IMR-90 (cell line): ENCODE measurements around the gene PCED1B. TPM values are rescaled to one million over a fixed set of nuclear protein-coding genes. Genes with fewer than 3 reads are reported as not detected.

Experiments used
- ATAC-seq: fragments of 200-7000 bp; cut with Tn5 transposase; 2 replicates; pipeline ENCODE4 v1.9.1; 2020; ENCODE audit warnings: low read depth, mild to moderate bottlenecking, moderate library complexity
- BruUV-seq: library from RNA; stranded (reverse); fragments of 400-500 nt; replicated peaks from 2 replicates; lab custom pipeline; 2021; lab: Mats Ljungman, UMichigan
- CTCF ChIA-PET: fragments of 300-600 bp; formaldehyde crosslinking; extraction: SDS; loops from one replicate; lab custom pipeline; 2021; ENCODE audit warnings: antibody characterized with exemption; lab: Yijun Ruan, JAX
- POLR2A ChIA-PET: fragments of 300-600 bp; sonication (Branson Sonifier 250); formaldehyde crosslinking; loops from one replicate; lab custom pipeline; 2022; ENCODE audit warnings: antibody characterized with exemption; ENCODE audit not compliant: unreplicated experiment; lab: Charles Lee
- DNase-seq: peaks from one replicate; pipeline ENCODE4 v3.0.0; 2013
- H2AFZ ChIP-seq: replicated peaks from 2 replicates; pipeline ENCODE3; 2013; ENCODE audit warnings: low read length, mild to moderate bottlenecking; ENCODE audit not compliant: poor library complexity
- H2AK5ac ChIP-seq: 2 replicates; pipeline ENCODE4 v1.6.1; 2013; ENCODE audit warnings: low read depth, low read length, inconsistent platforms
- H2AK9ac ChIP-seq: replicated peaks from 2 replicates; pipeline ENCODE3; 2013; ENCODE audit warnings: mild to moderate bottlenecking, low read depth, low read length, moderate library complexity; ENCODE audit not compliant: poor library complexity
- H2BK120ac ChIP-seq: 2 replicates; pipeline ENCODE4 v1.6.1; 2013; ENCODE audit warnings: low read depth, low read length, inconsistent platforms
- H2BK15ac ChIP-seq: 3 replicates; pipeline ENCODE4 v1.6.1; 2013; ENCODE audit warnings: low read depth, low read length, inconsistent platforms
- H2BK20ac ChIP-seq: 2 replicates; pipeline ENCODE4 v1.6.1; 2013; ENCODE audit warnings: low read depth, mild to moderate bottlenecking, inconsistent platforms, low read length, moderate library complexity
- H2BK5ac ChIP-seq: 2 replicates; pipeline ENCODE4 v1.6.1; 2013; ENCODE audit warnings: mild to moderate bottlenecking, low read depth, low read length, inconsistent platforms; ENCODE audit not compliant: poor library complexity, severe bottlenecking
- H3K14ac ChIP-seq: replicated peaks from 2 replicates; pipeline ENCODE4 v1.6.1; 2013; ENCODE audit warnings: low read depth, low read length, inconsistent platforms
- H3K18ac ChIP-seq: 2 replicates; pipeline ENCODE4 v1.6.1; 2013; ENCODE audit warnings: low read depth, low read length, control low read depth
- H3K23ac ChIP-seq: 2 replicates; pipeline ENCODE4 v1.6.1; 2013; ENCODE audit warnings: low read depth, low read length, inconsistent platforms
- H3K27ac ChIP-seq: 2 replicates; pipeline ENCODE4 v1.5.1; 2013; ENCODE audit warnings: mild to moderate bottlenecking, control low read depth, low read length; ENCODE audit not compliant: insufficient read depth
- H3K27me3 ChIP-seq: 2 replicates; pipeline ENCODE4 v1.6.1; 2013; ENCODE audit warnings: low read length; ENCODE audit not compliant: control insufficient read depth, insufficient read depth
- H3K36me3 ChIP-seq: 2 replicates; pipeline ENCODE4 v1.6.1; 2013; ENCODE audit warnings: low read length, mixed read lengths; ENCODE audit not compliant: control insufficient read depth, insufficient read depth
- H3K4ac ChIP-seq: 2 replicates; pipeline ENCODE4 v1.6.1; 2013; ENCODE audit warnings: low read depth, low read length, inconsistent platforms
- H3K4me1 ChIP-seq: 2 replicates; pipeline ENCODE4 v1.6.1; 2013; ENCODE audit warnings: low read length, mixed read lengths; ENCODE audit not compliant: control insufficient read depth, insufficient read depth
- H3K4me2 ChIP-seq: 2 replicates; pipeline ENCODE4 v1.6.1; 2013; ENCODE audit warnings: low read depth, mild to moderate bottlenecking, control low read depth, low read length, moderate library complexity
- H3K4me3 ChIP-seq: 2 replicates; pipeline ENCODE4 v1.5.1; 2013; ENCODE audit warnings: low read depth, mild to moderate bottlenecking, control low read depth, low read length, moderate library complexity; ENCODE audit not compliant: insufficient read depth
- H3K56ac ChIP-seq: 2 replicates; pipeline ENCODE4 v1.6.1; 2013; ENCODE audit warnings: low read length, inconsistent platforms; ENCODE audit not compliant: insufficient read depth; ENCODE audit errors: extremely low read depth
- H3K79me1 ChIP-seq, 2 experiments: 2 replicates each; pipeline ENCODE4 v1.6.1; 2013; ENCODE audit warnings: low read length in 2 of 2, inconsistent platforms in 1 of 2, low read depth in 1 of 2
- H3K9ac ChIP-seq: 2 replicates; pipeline ENCODE4 v1.6.1; 2013; ENCODE audit warnings: low read depth, low read length, control low read depth
- H3K9me1 ChIP-seq: 2 replicates; pipeline ENCODE4 v1.6.1; 2013; ENCODE audit warnings: low read length, inconsistent platforms; ENCODE audit not compliant: insufficient read depth
- H3K9me3 ChIP-seq: 2 replicates; pipeline ENCODE4 v1.6.1; 2013; ENCODE audit warnings: low read length; ENCODE audit not compliant: control insufficient read depth, insufficient read depth
- H4K20me1 ChIP-seq: 2 replicates; pipeline ENCODE4 v1.6.1; 2013; ENCODE audit warnings: low read length, inconsistent platforms; ENCODE audit not compliant: insufficient read depth
- H4K5ac ChIP-seq: 2 replicates; pipeline ENCODE4 v1.6.1; 2013; ENCODE audit warnings: mild to moderate bottlenecking, low read depth, low read length, control low read depth
- H4K8ac ChIP-seq, 2 experiments: 2 replicates each; pipeline ENCODE4 v1.6.1; 2013; ENCODE audit warnings: low read depth in 2 of 2, low read length in 2 of 2, control low read depth in 1 of 2, inconsistent platforms in 1 of 2
- H4K91ac ChIP-seq: 2 replicates; pipeline ENCODE4 v1.6.1; 2013; ENCODE audit warnings: low read depth, low read length, inconsistent platforms; ENCODE audit not compliant: insufficient read depth
- BHLHE40 ChIP-seq: fragments of 150-350 bp; IDR thresholded peaks from 2 replicates; pipeline ENCODE4 v1.6.1; 2016; ENCODE audit warnings: mild to moderate bottlenecking, low read depth, low read length
- CEBPB ChIP-seq: IDR thresholded peaks from 2 replicates; pipeline ENCODE4 v1.6.1; 2012; ENCODE audit warnings: low read depth, low read length, improper control_type of control experiment
- CHD1 ChIP-seq: IDR thresholded peaks from 2 replicates; pipeline ENCODE4 v1.6.1; 2012; ENCODE audit warnings: low read depth, low read length, improper control_type of control experiment
- ELK1 ChIP-seq: fragments of 150-350 bp; IDR thresholded peaks from 2 replicates; pipeline ENCODE4 v1.6.1; 2016; ENCODE audit warnings: low read depth, mild to moderate bottlenecking, low read length, moderate library complexity, borderline replicate concordance
- FOS ChIP-seq: fragments of 150-350 bp; IDR thresholded peaks from 2 replicates; pipeline ENCODE4 v1.6.1; 2016; ENCODE audit warnings: low read depth, low read length
- MAFK ChIP-seq: IDR thresholded peaks from 2 replicates; pipeline ENCODE4 v1.6.1; 2012; ENCODE audit warnings: low read depth, low read length, improper control_type of control experiment
- MAZ ChIP-seq: IDR thresholded peaks from 2 replicates; pipeline ENCODE4 v1.6.1; 2012; ENCODE audit warnings: low read depth, mild to moderate bottlenecking, low read length, improper control_type of control experiment, moderate library complexity, borderline replicate concordance
- MXI1 ChIP-seq: IDR thresholded peaks from 2 replicates; pipeline ENCODE4 v1.6.1; 2012; ENCODE audit warnings: low read depth, mild to moderate bottlenecking, low read length, moderate library complexity, borderline replicate concordance
- NFE2L2 ChIP-seq: fragments of 150-350 bp; IDR thresholded peaks from 2 replicates; pipeline ENCODE4 v1.6.1; 2016; ENCODE audit warnings: low read depth, mild to moderate bottlenecking, low read length
- POLR2A ChIP-seq: IDR thresholded peaks from 2 replicates; pipeline ENCODE4 v1.6.1; 2012; ENCODE audit warnings: mild to moderate bottlenecking, low read depth, low read length
- RAD21 ChIP-seq: IDR thresholded peaks from 2 replicates; pipeline ENCODE4 v1.6.1; 2012; ENCODE audit warnings: low read length, improper control_type of control experiment
- RCOR1 ChIP-seq: IDR thresholded peaks from 2 replicates; pipeline ENCODE4 v1.6.1; 2012; ENCODE audit warnings: mild to moderate bottlenecking, low read length, improper control_type of control experiment; ENCODE audit not compliant: insufficient replicate concordance
- RFX5 ChIP-seq: IDR thresholded peaks from 2 replicates; pipeline ENCODE4 v1.8.0; 2012; ENCODE audit warnings: low read depth, mild to moderate bottlenecking, low read length, moderate library complexity
- SMC3 ChIP-seq: fragments of 150-350 bp; IDR thresholded peaks from 2 replicates; pipeline ENCODE4 v1.6.1; 2016; ENCODE audit warnings: low read depth, mild to moderate bottlenecking, antibody characterized with exemption, low read length, moderate library complexity
- USF2 ChIP-seq: fragments of 150-350 bp; IDR thresholded peaks from 2 replicates; pipeline ENCODE4 v1.6.1; 2017; ENCODE audit warnings: mild to moderate bottlenecking, antibody characterized with exemption, low read length, low read depth
- WGBS, 2 experiments: methylation state at CpG; one replicate each; pipeline versions ENCODE4 v1.1.5 to v1.1.7; 2013; ENCODE audit warnings: missing lambda C conversion rate in 2 of 2; ENCODE audit not compliant: insufficient read length in 1 of 2; ENCODE audit errors: extremely low coverage in 2 of 2; 5-methylcytosine and 5-hydroxymethylcytosine counted together
- dilution Hi-C: fragments of 300-500 bp; cut with HindIII; formaldehyde crosslinking; loops from one replicate; pipeline ENCODE4 v1.14.3; 2018; ENCODE audit warnings: low sequenced_read_pairs; ENCODE audit not compliant: unreplicated experiment
- in situ Hi-C: fragments of 300-500 bp; cut with MboI; formaldehyde crosslinking; loops from 3 replicates; pipeline ENCODE4 v1.14.3; 2019; ENCODE audit warnings: low sequenced_read_pairs, inconsistent platforms, mixed read lengths
- intact Hi-C: fragments of 100-400 bp; cut with micrococcal nuclease; formaldehyde crosslinking; loops from 2 replicates; pipeline ENCODE4 v1.10.0; 2022
- polyA plus RNA-seq, 3 experiments: library from polyadenylated mRNA; depleted of rRNA; stranded (reverse); fragments of >200 nt; gene quantifications; 2 replicates each; pipeline ENCODE4 v1.2.3, GENCODE V29; 2012; ENCODE audit warnings: low replicate concordance in 1 of 3
- total RNA-seq: library from RNA; depleted of rRNA; stranded (reverse); fragments of >200 nt; gene quantifications from 2 replicates; pipeline ENCODE4 v1.2.3, GENCODE V29; 2012

The PCED1B gene
- total and polyA plus RNA-seq, 2 of the 4 experiments (the other 2 are of a cell fraction) = 0.36 to 2.6 TPM

- H4K5ac ChIP-seq = no peak overlapping the region
- in situ Hi-C loops (no loop called here), dilution Hi-C loops (no loop called here), intact Hi-C loops (no loop called here)
- peaks cover 4% of the 10 kb centered on the region for H3K4me1 ChIP-seq
- H2AK9ac ChIP-seq = peak overlapping the region; percentile 73
- H4K20me1 ChIP-seq = no peaks in the 10 kb centered on the region
- ATAC-seq (no peak), DNase-seq (no peak)
- peak overlapping the region; percentile 53 to 77; a peak in 1 of 4 replicates for H4K8ac ChIP-seq
- ChIA-PET CTCF (no interaction called here), POLR2A (no interaction called here)
- H4K91ac ChIP-seq = peak overlapping the region; percentile 94
- H2AFZ ChIP-seq = peak overlapping the region; percentile 82
- H2BK120ac ChIP-seq = peak overlapping the region; percentile 93
- H3K4me2 ChIP-seq = no peak overlapping the region
- H3K4ac ChIP-seq = peak overlapping the region; percentile 92
- peak overlapping the region; percentile 90 for H2BK5ac ChIP-seq
- H3K18ac ChIP-seq = no peak overlapping the region; the same call in 1 of the 2 replicates
- no peak overlapping the region for H3K4me3 ChIP-seq
- 98% methylated on average over 19 of the region's 48 CpGs; no CpG with 5 or more reads in 1 of the 2 experiments for WGBS, 2 experiments
- H3K27me3 ChIP-seq = no peaks in the 10 kb centered on the region
- no peaks in the 10 kb centered on the region for H3K79me1 ChIP-seq
- no peaks in the 10 kb centered on the region for H3K9me1 ChIP-seq
- peak overlapping the region; percentile 87; the same call in 2 of the 3 replicates for H2BK15ac ChIP-seq
- H3K9ac ChIP-seq = no peak overlapping the region
- H3K27ac ChIP-seq = peak overlapping the region; percentile 62; the same call in 1 of the 2 replicates
- BruUV-seq = no TSS peak
- H3K36me3 ChIP-seq = no peaks in the 10 kb centered on the region
- H2AK5ac ChIP-seq = peak overlapping the region; percentile 80; the same call in 1 of the 2 replicates
- no peak overlapping the region for H3K56ac ChIP-seq
- H2BK20ac ChIP-seq = peak overlapping the region; percentile 81
- no peak overlapping the region for H3K23ac ChIP-seq
- H3K9me3 ChIP-seq = no peaks in the 10 kb centered on the region
- H3K14ac ChIP-seq = 0 out of 2 replicates have a peak overlapping the region, but pooled peaks have one; percentile 69
- TF ChIP-seq MAFK (no peak), SMC3 (no peak), RAD21 (no peak), POLR2A (no peak), USF2 (no peak), RFX5 (no peak), RCOR1 (no peak), MXI1 (no peak), BHLHE40 (no peak), FOS (no peak), NFE2L2 (no peak), MAZ (no peak), CHD1 (no peak), CEBPB (no peak), ELK1 (no peak)
These were observed 156.0 kb downstream of the PCED1B start for GRCh38 chr12:47235258-47236040.
